Tibial nerve (tissue), 4 donors: ENCODE data around the gene GAS2. TPM values are rescaled to one million over a fixed set of nuclear protein-coding genes. Genes with fewer than 3 reads are reported as not detected.

ENCODE experiments used
- DNase-seq, 2 donors: peaks; one replicate each; pipeline ENCODE4 v3.0.0-alpha.2; 2019; ENCODE audit warnings: low spot score in 2 of 2
- H3K27ac ChIP-seq, 4 donors: fragments of 200-600 bp; sonication (generic) in 3 of 4; one replicate each; pipeline ENCODE4 v1.5.1; 2017 to 2019; ENCODE audit warnings: mild to moderate bottlenecking in 1 of 4
- H3K27me3 ChIP-seq, 2 donors: fragments of 200-600 bp; sonication (generic) in 1 of 2; one replicate each; pipeline versions ENCODE4 v1.5.1 to v1.6.0; 2017 to 2019
- H3K36me3 ChIP-seq, 3 donors: fragments of 200-600 bp; sonication (generic); one replicate each; pipeline ENCODE4 v1.5.1; 2018 to 2019
- H3K4me1 ChIP-seq, 4 donors: fragments of 200-600 bp; sonication (generic) in 3 of 4; one replicate each; pipeline ENCODE4 v1.5.1; 2017 to 2019
- H3K4me3 ChIP-seq, 4 donors: fragments of 200-600 bp; sonication (generic) in 3 of 4; one replicate each; pipeline ENCODE4 v1.5.1; 2017 to 2019; ENCODE audit warnings: mild to moderate bottlenecking in 1 of 4, moderate library complexity in 1 of 4
- H3K9me3 ChIP-seq, 4 donors: fragments of 200-600 bp; sonication (generic) in 3 of 4; one replicate each; pipeline ENCODE4 v1.5.1; 2017 to 2019
- CTCF ChIP-seq, 5 experiments: fragments of 200-600 bp in 3 of 5; fragments of 450-650 bp in 2 of 5; sonication (generic) in 3 of 5; IDR thresholded peaks; one replicate each; pipeline ENCODE4 v1.5.1; 2016 to 2019; ENCODE audit warnings: antibody characterized with exemption in 5 of 5, mild to moderate bottlenecking in 3 of 5, moderate library complexity in 2 of 5
- EP300 ChIP-seq, 2 donors: sonication (generic); formaldehyde crosslinking; IDR thresholded peaks; one replicate each; pipeline ENCODE4 v1.6.1; 2017; ENCODE audit warnings: antibody characterized with exemption in 2 of 2, mild to moderate bottlenecking in 1 of 2
- POLR2A ChIP-seq, 2 donors: fragments of 450-650 bp; IDR thresholded peaks; one replicate each; pipeline ENCODE4 v1.6.1; 2017; ENCODE audit warnings: antibody characterized with exemption in 2 of 2, mild to moderate bottlenecking in 2 of 2, moderate library complexity in 2 of 2
- WGBS, 2 donors: methylation state at CpG; one replicate each; pipeline ENCODE4 v1.1.5; 2018; 5-methylcytosine and 5-hydroxymethylcytosine counted together
- total RNA-seq, 4 donors: library from RNA; depleted of rRNA; stranded (reverse); fragments of >200 nt; gene quantifications; one replicate each; pipeline ENCODE4 v1.1.0, GENCODE V29; 2016

GAS2 gene
- total RNA-seq, 4 donors from 2014 or later = 9.3 to 41.5 (median 18.0) TPM

GRCh38 chr11:22792497-22792896, 126.1 kb downstream of the GAS2 start:
- 16 to 19% methylated on average over 3 of the region's 3 CpGs for WGBS, 2 donors

GRCh38 chr11:22795914-22796313, 129.5 kb downstream of the GAS2 start:
- Histone ChIP-seq H3K4me1 (peaks cover 0 to 20% (median 6%) of the 10 kb centered on the region in 4 donors), H3K27ac (no peak overlapping the region), H3K9me3 (no peaks in the 10 kb centered on the region), H3K4me3 (no peak overlapping the region), H3K27me3 (no peaks in the 10 kb centered on the region), H3K36me3 (no peaks in the 10 kb centered on the region)
- DNase-seq = no peak
- TF ChIP-seq CTCF (IDR thresholded peaks at IDR 0.05) = no peak
- no peak for TF ChIP-seq EP300 (IDR thresholded peaks at IDR 0.05)
- no peak for TF ChIP-seq POLR2A (IDR thresholded peaks at IDR 0.05)
- 90 to 97% methylated on average over 1 of the region's 1 CpG for WGBS, 2 donors

More at GRCh38 chr11:22792497-22792896, 126.1 kb downstream of the GAS2 start:
- Histone ChIP-seq H3K27ac (peak overlapping the region in 2 of 4 donors; percentile 5 to 73), H3K36me3 (no peaks in the 10 kb centered on the region), H3K27me3 (no peaks in the 10 kb centered on the region), H3K4me1 (peaks cover 0 to 20% (median 7%) of the 10 kb centered on the region in 4 donors), H3K4me3 (no peak overlapping the region), H3K9me3 (no peaks in the 10 kb centered on the region)
- no peak for DNase-seq
- TF ChIP-seq EP300 (IDR thresholded peaks at IDR 0.05) (peak in 1 of 2 donors; percentile 24), CTCF (IDR thresholded peaks at IDR 0.05) (no peak)

GRCh38 chr11:22797047-22797446, 130.6 kb downstream of the GAS2 start:
- Histone ChIP-seq H3K9me3 (no peaks in the 10 kb centered on the region), H3K4me1 (peaks cover 0 to 15% (median 5%) of the 10 kb centered on the region in 4 donors), H3K4me3 (no peak overlapping the region), H3K27me3 (no peaks in the 10 kb centered on the region), H3K36me3 (no peaks in the 10 kb centered on the region), H3K27ac (no peak overlapping the region)
- no peak for DNase-seq
- TF ChIP-seq CTCF (IDR thresholded peaks at IDR 0.05) = no peak
- no peak for TF ChIP-seq EP300 (IDR thresholded peaks at IDR 0.05)
- TF ChIP-seq POLR2A (IDR thresholded peaks at IDR 0.05) = no peak
- 71 to 73% methylated on average over 3 of the region's 3 CpGs for WGBS, 2 donors

- H3K27ac ChIP-seq = no peak overlapping the region
- no peak overlapping the region for H3K4me3 ChIP-seq
- H3K27me3 ChIP-seq = no peaks in the 10 kb centered on the region
- TF ChIP-seq CTCF (IDR thresholded peaks at IDR 0.05) (no peak), POLR2A (IDR thresholded peaks at IDR 0.05) (no peak), EP300 (IDR thresholded peaks at IDR 0.05) (no peak)
- no peak for DNase-seq
- H3K4me1 ChIP-seq = no peaks in the 10 kb centered on the region
- 57 to 58% methylated on average over 1 of the region's 1 CpG for WGBS, 2 donors
- H3K36me3 ChIP-seq = no peaks in the 10 kb centered on the region
- no peaks in the 10 kb centered on the region for H3K9me3 ChIP-seq
These were observed 132.5 kb downstream of the GAS2 start for GRCh38 chr11:22798901-22799300.

GRCh38 chr11:22800482-22800881, 134.1 kb downstream of the GAS2 start:
- DNase-seq = no peak
- Histone ChIP-seq H3K9me3 (no peaks in the 10 kb centered on the region), H3K27ac (no peak overlapping the region), H3K4me3 (no peak overlapping the region), H3K4me1 (no peaks in the 10 kb centered on the region), H3K36me3 (no peaks in the 10 kb centered on the region), H3K27me3 (no peaks in the 10 kb centered on the region)
- 89 to 90% methylated on average over 5 of the region's 5 CpGs for WGBS, 2 donors
- no peak for TF ChIP-seq POLR2A (IDR thresholded peaks at IDR 0.05)
- TF ChIP-seq EP300 (IDR thresholded peaks at IDR 0.05) = no peak
- TF ChIP-seq CTCF (IDR thresholded peaks at IDR 0.05) = no peak
